Measurements from ENCODE around the gene AQP12A. TPM values are rescaled to one million over a fixed set of nuclear protein-coding genes. Genes with fewer than 3 reads are reported as not detected.

The AQP12A gene
- total RNA-seq, 4 donors from 2014 or later: not detected

DNA sequence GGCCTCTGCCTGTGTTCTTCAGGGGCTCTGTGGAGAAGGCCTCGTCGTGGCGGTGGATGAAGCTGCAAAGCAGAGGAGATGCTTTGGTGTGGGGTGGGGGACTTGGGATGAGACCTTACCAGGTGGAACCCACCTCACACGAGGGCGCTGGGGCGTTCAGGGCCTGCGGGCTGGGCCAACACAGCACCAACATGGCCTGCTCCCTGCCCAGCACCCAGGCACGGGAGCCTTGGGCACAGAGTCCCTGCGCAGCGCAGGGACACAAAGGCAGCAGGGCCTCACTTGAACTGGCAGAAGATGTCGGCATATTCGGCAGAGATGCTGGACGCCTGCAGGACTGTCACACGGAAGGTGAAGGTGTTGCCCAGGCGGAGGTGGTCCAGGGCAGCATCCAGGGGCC lies 53.8 kb downstream of the AQP12A start:
- Histone ChIP-seq H3K27me3 (no peaks in the 10 kb centered on the region), H3K36me3 (no peaks in the 10 kb centered on the region), H3K4me1 (no peaks in the 10 kb centered on the region), H3K4me3 (no peak overlapping the region), H3K27ac (no peak overlapping the region), H3K9me3 (no peaks in the 10 kb centered on the region)
- TF ChIP-seq, protein P1, sequence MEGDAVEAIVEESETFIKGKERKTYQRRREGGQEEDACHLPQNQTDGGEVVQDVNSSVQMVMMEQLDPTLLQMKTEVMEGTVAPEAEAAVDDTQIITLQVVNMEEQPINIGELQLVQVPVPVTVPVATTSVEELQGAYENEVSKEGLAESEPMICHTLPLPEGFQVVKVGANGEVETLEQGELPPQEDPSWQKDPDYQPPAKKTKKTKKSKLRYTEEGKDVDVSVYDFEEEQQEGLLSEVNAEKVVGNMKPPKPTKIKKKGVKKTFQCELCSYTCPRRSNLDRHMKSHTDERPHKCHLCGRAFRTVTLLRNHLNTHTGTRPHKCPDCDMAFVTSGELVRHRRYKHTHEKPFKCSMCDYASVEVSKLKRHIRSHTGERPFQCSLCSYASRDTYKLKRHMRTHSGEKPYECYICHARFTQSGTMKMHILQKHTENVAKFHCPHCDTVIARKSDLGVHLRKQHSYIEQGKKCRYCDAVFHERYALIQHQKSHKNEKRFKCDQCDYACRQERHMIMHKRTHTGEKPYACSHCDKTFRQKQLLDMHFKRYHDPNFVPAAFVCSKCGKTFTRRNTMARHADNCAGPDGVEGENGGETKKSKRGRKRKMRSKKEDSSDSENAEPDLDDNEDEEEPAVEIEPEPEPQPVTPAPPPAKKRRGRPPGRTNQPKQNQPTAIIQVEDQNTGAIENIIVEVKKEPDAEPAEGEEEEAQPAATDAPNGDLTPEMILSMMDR (IDR thresholded peaks at IDR 0.05): no peak
- no peak for TF ChIP-seq POLR2A (IDR thresholded peaks at IDR 0.05)
- no peak for DNase-seq
- intact Hi-C loops (cut with DNase I; ENCODE audit: low total_unique reads): no loop called here

DNA sequence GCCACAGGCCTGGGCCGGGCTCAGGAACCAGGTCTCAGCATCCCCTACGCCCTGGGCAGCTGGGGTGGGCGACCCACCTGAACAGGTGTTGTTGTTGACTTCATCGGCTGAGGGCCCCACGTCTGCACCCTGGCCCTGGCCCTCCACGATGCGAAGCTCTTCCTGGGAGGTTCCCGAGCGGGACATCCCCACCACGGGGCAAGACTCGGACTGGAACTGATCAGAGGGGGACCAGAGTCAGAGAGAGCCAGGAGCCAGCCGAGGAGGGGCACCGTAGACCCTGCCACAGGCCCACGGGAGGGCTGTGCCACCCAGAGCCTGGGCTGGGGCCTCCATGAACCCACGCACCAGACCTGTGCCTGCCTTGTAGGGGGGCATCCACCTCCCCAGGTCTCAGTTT lies 54.3 kb downstream of the AQP12A start:
- no peaks in the 10 kb centered on the region for H3K9me3 ChIP-seq
- no peaks in the 10 kb centered on the region for H3K4me1 ChIP-seq
- DNase-seq: no peak
- intact Hi-C loops (cut with DNase I; ENCODE audit: low total_unique reads): no loop called here
- H3K27me3 ChIP-seq: no peaks in the 10 kb centered on the region
- H3K27ac ChIP-seq: no peak overlapping the region
- TF ChIP-seq, protein P1 (IDR thresholded peaks at IDR 0.05): no peak
- TF ChIP-seq POLR2A (IDR thresholded peaks at IDR 0.05): no peak
- H3K36me3 ChIP-seq: no peaks in the 10 kb centered on the region
- no peak overlapping the region for H3K4me3 ChIP-seq

DNA sequence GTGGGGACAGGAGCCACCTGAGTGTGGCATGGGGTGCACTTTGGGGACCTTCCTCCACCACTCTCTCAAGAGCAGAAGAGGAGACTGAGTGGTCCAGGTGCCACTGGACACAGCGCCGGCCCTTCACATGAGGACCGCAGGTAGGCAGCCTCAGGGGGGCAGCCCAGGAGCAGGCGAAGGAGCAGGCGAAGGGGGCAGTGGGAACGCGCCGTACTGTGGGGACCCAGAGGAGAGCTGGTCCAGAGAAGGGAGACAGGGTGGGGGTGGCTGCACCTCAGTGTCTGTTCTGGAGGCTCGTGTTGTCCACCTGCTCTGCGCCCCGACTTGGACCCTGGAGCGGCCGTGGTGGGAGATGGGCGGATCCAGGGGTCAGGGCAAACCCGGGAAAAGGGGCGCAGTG lies 55.0 kb downstream of the AQP12A start:
- intact Hi-C loops (cut with DNase I; ENCODE audit: low total_unique reads): no loop called here
- no peaks in the 10 kb centered on the region for H3K36me3 ChIP-seq
- no peak overlapping the region for H3K27ac ChIP-seq
- H3K4me1 ChIP-seq: no peaks in the 10 kb centered on the region
- TF ChIP-seq, protein P1 (IDR thresholded peaks at IDR 0.05): no peak
- TF ChIP-seq POLR2A (IDR thresholded peaks at IDR 0.05): no peak
- no peaks in the 10 kb centered on the region for H3K27me3 ChIP-seq
- H3K9me3 ChIP-seq: no peaks in the 10 kb centered on the region
- H3K4me3 ChIP-seq: no peak overlapping the region
- DNase-seq: no peak

DNA sequence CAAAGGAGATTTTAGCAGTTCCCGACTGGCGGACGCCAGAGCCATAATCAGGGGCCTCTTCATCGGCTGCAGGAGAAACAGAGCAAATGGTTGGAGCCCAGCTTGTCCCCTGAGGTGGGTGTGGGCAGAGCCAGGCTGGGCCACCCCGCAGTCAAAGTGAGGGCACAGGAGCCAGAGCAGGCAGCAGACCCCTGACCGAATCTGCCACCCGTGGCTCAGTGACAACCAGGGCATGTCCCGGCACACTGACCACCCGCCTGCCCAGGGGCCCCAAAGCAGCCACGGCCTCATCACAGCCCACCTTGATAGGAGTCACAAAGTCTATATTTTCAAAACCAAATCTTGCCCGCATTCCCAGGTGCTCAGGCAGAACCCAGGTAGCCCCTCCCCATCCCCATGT lies 55.6 kb downstream of the AQP12A start:
- TF ChIP-seq POLR2A (IDR thresholded peaks at IDR 0.05): no peak
- TF ChIP-seq, protein P1 (IDR thresholded peaks at IDR 0.05): no peak
- H3K4me3 ChIP-seq: no peak overlapping the region
- H3K27ac ChIP-seq: no peak overlapping the region
- no peak for DNase-seq
- no peaks in the 10 kb centered on the region for H3K9me3 ChIP-seq
- H3K36me3 ChIP-seq: no peaks in the 10 kb centered on the region
- H3K27me3 ChIP-seq: no peaks in the 10 kb centered on the region
- intact Hi-C loops (cut with DNase I; ENCODE audit: low total_unique reads): no loop called here
- H3K4me1 ChIP-seq: no peaks in the 10 kb centered on the region

Small RNAs within 50 kb of the gene (small RNA-seq; reads per million reads assigned to genes)
- not detected for gene AC011298.3

Other genes starting within 250 kb of the AQP12A start
- gene ANKMY1, start 133.9 kb upstream of the AQP12A start, total RNA-seq: 10 to 100 TPM; 13.3 to 40.8 (median 22.0) TPM
- 1 to 10 TPM in 3 of 4 donors, under 1 TPM in 1; 0.26 to 3.7 (median 2.6) TPM for gene DUSP28, start 131.5 kb upstream of the AQP12A start, total RNA-seq
- gene RNPEPL1, start 123.4 kb upstream of the AQP12A start, total RNA-seq: 10 to 100 TPM in 2 of 4 donors, 1 to 10 TPM in 2; 7.2 to 38.7 (median 14.4) TPM
- 10 to 100 TPM in 3 of 4 donors, 1 to 10 TPM in 1; 2.8 to 39.6 (median 21.6) TPM for gene CAPN10, start 105.1 kb upstream of the AQP12A start, total RNA-seq
- gene GPR35, start 66.4 kb upstream of the AQP12A start, total RNA-seq: 1 to 10 TPM in 2 of 4 donors, under 1 TPM in 1, not detected in 1; 0.51 to 7.9 (median 1.7) TPM
- not detected for gene AQP12B, start 9.0 kb upstream of the AQP12A start, total RNA-seq
- gene KIF1A, start 128.4 kb downstream of the AQP12A start, total RNA-seq: 10 to 100 TPM in 1 of 4 donors, under 1 TPM in 1, not detected in 2; 0.37 to 12.9 TPM
- not detected for gene AGXT, start 177.0 kb downstream of the AQP12A start, total RNA-seq
- under 1 TPM in 1 of 4 donors, not detected in 3; 0.97 TPM for gene MAB21L4, start 204.3 kb downstream of the AQP12A start, total RNA-seq
- gene CROCC2, start 214.5 kb downstream of the AQP12A start, total RNA-seq: 1 to 10 TPM in 2 of 4 donors, under 1 TPM in 1, not detected in 1; 0.79 to 2.6 (median 1.8) TPM

Data from uterus (tissue), 4 donors.